SK-N-SH treated with all-trans-retinoic acid at 6 μM for 48 hours (cell line): ENCODE measurements around the gene WDR88.

Experiments used
- ATAC-seq: fragments of 200-7000 bp; cut with Tn5 transposase; 3 replicates; pipeline ENCODE4 v1.9.1; 2020; ENCODE audit warnings: mild to moderate bottlenecking, moderate library complexity
- ARNTL ChIP-seq: fragments of 450-650 bp; formaldehyde crosslinking; IDR thresholded peaks from 2 replicates; pipeline ENCODE4 v1.5.0; 2020; ENCODE audit warnings: low read depth, mild to moderate bottlenecking, moderate library complexity, borderline replicate concordance
- CSDC2 ChIP-seq: fragments of 250-450 bp; sonication (Bioruptor Pico); IDR thresholded peaks from 2 replicates; pipeline ENCODE4 v1.5.0; 2020; ENCODE audit warnings: mild to moderate bottlenecking, moderate library complexity
- CSRNP3 ChIP-seq: fragments of 250-450 bp; sonication (Bioruptor Pico); IDR thresholded peaks from 2 replicates; pipeline ENCODE4 v1.5.1; 2021; ENCODE audit warnings: mild to moderate bottlenecking, moderate library complexity
- ESRRG ChIP-seq: fragments of 250-450 bp; sonication (Bioruptor Pico); IDR thresholded peaks from 2 replicates; pipeline ENCODE4 v1.6.1; 2021; ENCODE audit warnings: mild to moderate bottlenecking
- GLIS3 ChIP-seq: fragments of 250-450 bp; sonication (Bioruptor Pico); IDR thresholded peaks from 2 replicates; pipeline ENCODE4 v1.5.0; 2020; ENCODE audit warnings: mild to moderate bottlenecking, moderate library complexity
- ISL1 ChIP-seq: fragments of 250-450 bp; sonication (Bioruptor Pico); IDR thresholded peaks from 2 replicates; pipeline ENCODE4 v2.1.2; 2022; ENCODE audit warnings: mild to moderate bottlenecking, moderate library complexity
- OSR1 ChIP-seq: fragments of 250-450 bp; sonication (Bioruptor Pico); IDR thresholded peaks from 2 replicates; pipeline ENCODE4 v1.8.0; 2022; ENCODE audit warnings: moderate library complexity, mild to moderate bottlenecking, inconsistent platforms
- PATZ1 ChIP-seq: fragments of 250-450 bp; sonication (Bioruptor Pico); IDR thresholded peaks from 2 replicates; pipeline ENCODE4 v1.8.0; 2020; ENCODE audit warnings: mild to moderate bottlenecking, moderate library complexity, borderline replicate concordance
- RARB ChIP-seq: fragments of 250-450 bp; sonication (Bioruptor Pico); IDR thresholded peaks from 2 replicates; pipeline ENCODE4 v1.8.0; 2021; ENCODE audit warnings: mild to moderate bottlenecking, moderate library complexity
- SNAI2 ChIP-seq: fragments of 250-450 bp; sonication (Bioruptor Pico); IDR thresholded peaks from 2 replicates; pipeline ENCODE4 v1.5.0; 2020; ENCODE audit warnings: mild to moderate bottlenecking, moderate library complexity
- TCF4 ChIP-seq: fragments of 250-450 bp; sonication (Bioruptor Pico); IDR thresholded peaks from 2 replicates; pipeline ENCODE4 v1.8.0; 2021; ENCODE audit warnings: mild to moderate bottlenecking, moderate library complexity, borderline replicate concordance
- TOX ChIP-seq: fragments of 250-450 bp; sonication (Bioruptor Pico); IDR thresholded peaks from 2 replicates; pipeline ENCODE4 v1.8.0; 2021; ENCODE audit warnings: mild to moderate bottlenecking, moderate library complexity, borderline replicate concordance
- ZFP3 ChIP-seq: fragments of 250-450 bp; sonication (Bioruptor Pico); IDR thresholded peaks from 2 replicates; pipeline ENCODE4 v1.5.0; 2020; ENCODE audit warnings: mild to moderate bottlenecking, moderate library complexity
- ZFP30 ChIP-seq: fragments of 450-650 bp; formaldehyde crosslinking; IDR thresholded peaks from 2 replicates; pipeline ENCODE4 v1.5.0; 2022; ENCODE audit warnings: mild to moderate bottlenecking, moderate library complexity
- ZNF565 ChIP-seq: fragments of 450-650 bp; formaldehyde crosslinking; conservative IDR thresholded peaks from 2 replicates; pipeline ENCODE4 v1.5.0; 2020; ENCODE audit warnings: low read depth, mild to moderate bottlenecking, moderate library complexity
- ZNF70 ChIP-seq: fragments of 450-650 bp; formaldehyde crosslinking; IDR thresholded peaks from 2 replicates; pipeline ENCODE4 v1.5.0; 2020; ENCODE audit warnings: mild to moderate bottlenecking, moderate library complexity
- ZNF8 ChIP-seq: fragments of 450-650 bp; formaldehyde crosslinking; IDR thresholded peaks from 2 replicates; pipeline ENCODE4 v1.5.0; 2020; ENCODE audit warnings: mild to moderate bottlenecking, moderate library complexity
- TF ChIP-seq, protein P1 (sequence below): fragments of 250-450 bp; sonication (Bioruptor Pico); IDR thresholded peaks from 2 replicates; pipeline ENCODE4 v1.8.0; 2021; ENCODE audit warnings: low read depth, mild to moderate bottlenecking, moderate library complexity, borderline replicate concordance
- TF ChIP-seq, protein P2 (sequence below): fragments of 250-450 bp; sonication (Bioruptor Pico); IDR thresholded peaks from 2 replicates; pipeline ENCODE4 v1.5.1; 2020; ENCODE audit warnings: low read depth, mild to moderate bottlenecking, moderate library complexity
- TF ChIP-seq, protein P3 (sequence below): fragments of 250-450 bp; sonication (Bioruptor Pico); IDR thresholded peaks from 2 replicates; pipeline ENCODE4 v1.5.0; 2020; ENCODE audit warnings: mild to moderate bottlenecking, moderate library complexity

WDR88 gene

DNA sequence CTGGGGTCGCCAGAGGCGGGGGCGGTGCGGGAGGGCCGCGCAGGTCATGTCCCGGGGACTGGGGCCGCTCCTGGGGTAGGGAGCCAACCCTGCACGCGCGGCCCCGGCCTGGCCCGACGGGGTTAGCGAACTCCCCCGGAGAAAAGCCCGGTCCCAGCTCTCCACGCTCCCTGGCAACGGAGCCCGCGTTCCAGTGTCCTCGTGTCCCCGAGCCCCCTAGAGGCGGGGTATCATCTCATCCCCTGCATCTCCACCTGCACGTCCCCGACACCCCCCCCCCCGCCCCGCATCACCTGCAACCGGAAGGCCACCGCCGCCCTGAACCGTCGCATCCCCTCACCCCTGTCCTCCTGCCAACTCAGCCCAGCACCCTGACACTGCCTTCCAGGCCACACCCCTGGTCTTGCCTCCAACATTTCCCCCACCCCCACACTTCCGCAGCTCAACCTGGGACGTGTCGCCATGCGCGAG lies 2.7 kb downstream of the WDR88 start (continued):
- TF ChIP-seq CSRNP3 (CRISPR knock-in tag): no peak
- no peak for TF ChIP-seq ZFP3 (CRISPR knock-in tag)
- TF ChIP-seq SNAI2 (CRISPR knock-in tag): no peak
- TF ChIP-seq ZNF8 (CRISPR knock-in tag): no peak
- TF ChIP-seq, protein P1, sequence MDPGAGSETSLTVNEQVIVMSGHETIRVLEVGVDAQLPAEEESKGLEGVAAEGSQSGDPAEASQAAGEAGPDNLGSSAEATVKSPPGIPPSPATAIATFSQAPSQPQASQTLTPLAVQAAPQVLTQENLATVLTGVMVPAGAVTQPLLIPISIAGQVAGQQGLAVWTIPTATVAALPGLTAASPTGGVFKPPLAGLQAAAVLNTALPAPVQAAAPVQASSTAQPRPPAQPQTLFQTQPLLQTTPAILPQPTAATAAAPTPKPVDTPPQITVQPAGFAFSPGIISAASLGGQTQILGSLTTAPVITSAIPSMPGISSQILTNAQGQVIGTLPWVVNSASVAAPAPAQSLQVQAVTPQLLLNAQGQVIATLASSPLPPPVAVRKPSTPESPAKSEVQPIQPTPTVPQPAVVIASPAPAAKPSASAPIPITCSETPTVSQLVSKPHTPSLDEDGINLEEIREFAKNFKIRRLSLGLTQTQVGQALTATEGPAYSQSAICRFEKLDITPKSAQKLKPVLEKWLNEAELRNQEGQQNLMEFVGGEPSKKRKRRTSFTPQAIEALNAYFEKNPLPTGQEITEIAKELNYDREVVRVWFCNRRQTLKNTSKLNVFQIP (CRISPR knock-in tag): no peak
- no peak for TF ChIP-seq OSR1 (CRISPR knock-in tag)

GRCh38 chr19:33139165-33139564 lies 7.3 kb downstream of the WDR88 start:
- TF ChIP-seq ZNF565 (CRISPR knock-in tag) (no peak), ISL1 (CRISPR knock-in tag) (no peak), TCF4 (CRISPR knock-in tag) (no peak), ESRRG (no peak), PATZ1 (CRISPR knock-in tag) (no peak), ZNF70 (no peak), RARB (no peak), ZFP30 (CRISPR knock-in tag) (no peak), SNAI2 (CRISPR knock-in tag) (no peak), ZFP3 (CRISPR knock-in tag) (no peak), ARNTL (CRISPR knock-in tag) (no peak), TOX (no peak), CSRNP3 (CRISPR knock-in tag) (no peak), CSDC2 (CRISPR knock-in tag) (no peak), GLIS3 (CRISPR knock-in tag) (no peak), ZNF8 (CRISPR knock-in tag) (no peak)
- TF ChIP-seq, protein P2, sequence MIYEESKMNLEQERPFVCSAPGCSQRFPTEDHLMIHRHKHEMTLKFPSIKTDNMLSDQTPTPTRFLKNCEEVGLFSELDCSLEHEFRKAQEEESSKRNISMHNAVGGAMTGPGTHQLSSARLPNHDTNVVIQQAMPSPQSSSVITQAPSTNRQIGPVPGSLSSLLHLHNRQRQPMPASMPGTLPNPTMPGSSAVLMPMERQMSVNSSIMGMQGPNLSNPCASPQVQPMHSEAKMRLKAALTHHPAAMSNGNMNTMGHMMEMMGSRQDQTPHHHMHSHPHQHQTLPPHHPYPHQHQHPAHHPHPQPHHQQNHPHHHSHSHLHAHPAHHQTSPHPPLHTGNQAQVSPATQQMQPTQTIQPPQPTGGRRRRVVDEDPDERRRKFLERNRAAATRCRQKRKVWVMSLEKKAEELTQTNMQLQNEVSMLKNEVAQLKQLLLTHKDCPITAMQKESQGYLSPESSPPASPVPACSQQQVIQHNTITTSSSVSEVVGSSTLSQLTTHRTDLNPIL (CRISPR knock-in tag): no peak
- TF ChIP-seq, protein P3, sequence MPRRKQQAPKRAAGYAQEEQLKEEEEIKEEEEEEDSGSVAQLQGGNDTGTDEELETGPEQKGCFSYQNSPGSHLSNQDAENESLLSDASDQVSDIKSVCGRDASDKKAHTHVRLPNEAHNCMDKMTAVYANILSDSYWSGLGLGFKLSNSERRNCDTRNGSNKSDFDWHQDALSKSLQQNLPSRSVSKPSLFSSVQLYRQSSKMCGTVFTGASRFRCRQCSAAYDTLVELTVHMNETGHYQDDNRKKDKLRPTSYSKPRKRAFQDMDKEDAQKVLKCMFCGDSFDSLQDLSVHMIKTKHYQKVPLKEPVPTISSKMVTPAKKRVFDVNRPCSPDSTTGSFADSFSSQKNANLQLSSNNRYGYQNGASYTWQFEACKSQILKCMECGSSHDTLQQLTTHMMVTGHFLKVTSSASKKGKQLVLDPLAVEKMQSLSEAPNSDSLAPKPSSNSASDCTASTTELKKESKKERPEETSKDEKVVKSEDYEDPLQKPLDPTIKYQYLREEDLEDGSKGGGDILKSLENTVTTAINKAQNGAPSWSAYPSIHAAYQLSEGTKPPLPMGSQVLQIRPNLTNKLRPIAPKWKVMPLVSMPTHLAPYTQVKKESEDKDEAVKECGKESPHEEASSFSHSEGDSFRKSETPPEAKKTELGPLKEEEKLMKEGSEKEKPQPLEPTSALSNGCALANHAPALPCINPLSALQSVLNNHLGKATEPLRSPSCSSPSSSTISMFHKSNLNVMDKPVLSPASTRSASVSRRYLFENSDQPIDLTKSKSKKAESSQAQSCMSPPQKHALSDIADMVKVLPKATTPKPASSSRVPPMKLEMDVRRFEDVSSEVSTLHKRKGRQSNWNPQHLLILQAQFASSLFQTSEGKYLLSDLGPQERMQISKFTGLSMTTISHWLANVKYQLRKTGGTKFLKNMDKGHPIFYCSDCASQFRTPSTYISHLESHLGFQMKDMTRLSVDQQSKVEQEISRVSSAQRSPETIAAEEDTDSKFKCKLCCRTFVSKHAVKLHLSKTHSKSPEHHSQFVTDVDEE: no peak
- TF ChIP-seq, protein P1 (CRISPR knock-in tag): no peak
- no peak for ATAC-seq
